Keratinocyte (primary cell): ENCODE data around the gene RAB35.

Experiments used
- CTCF ChIP-seq, 3 experiments: IDR thresholded peaks in 1 of 3; conservative IDR thresholded peaks in 1 of 3; optimal IDR thresholded peaks in 1 of 3; 2 replicates in 2 of 3; 3 replicates in 1 of 3; pipeline versions ENCODE3 to v1.5.1; 2011; ENCODE audit warnings: low read length in 3 of 3, mild to moderate bottlenecking in 3 of 3, moderate library complexity in 2 of 3, control low read depth in 1 of 3, inconsistent platforms in 1 of 3; ENCODE audit not compliant: insufficient read depth in 2 of 3; ENCODE audit errors: extremely low read depth in 1 of 3
- EZH2 ChIP-seq: IDR thresholded peaks from one replicate; pipeline ENCODE4 v1.6.1; 2012; ENCODE audit warnings: inconsistent platforms, mild to moderate bottlenecking, low read length, moderate library complexity

- TF ChIP-seq CTCF (optimal IDR thresholded peaks at IDR 0.05 in 1 of 3, IDR thresholded peaks at IDR 0.05 in 1 of 3, conservative IDR thresholded peaks at IDR 0.05 in 1 of 3; ENCODE audit: extremely low read depth in 1 of 3, insufficient read depth in 2 of 3, low read length in 3 of 3): no peak
- no peak for TF ChIP-seq EZH2
Measured at GRCh38 chr12:120162763-120163162, 46.2 kb upstream of the RAB35 start.
